Measurements from ENCODE around the gene LRRC2.
"Not testable (repeated sequence)": the region's sequence is repeated elsewhere in the genome, so short reads cannot be mapped to it uniquely, and the experiment has no call there.

DNA sequence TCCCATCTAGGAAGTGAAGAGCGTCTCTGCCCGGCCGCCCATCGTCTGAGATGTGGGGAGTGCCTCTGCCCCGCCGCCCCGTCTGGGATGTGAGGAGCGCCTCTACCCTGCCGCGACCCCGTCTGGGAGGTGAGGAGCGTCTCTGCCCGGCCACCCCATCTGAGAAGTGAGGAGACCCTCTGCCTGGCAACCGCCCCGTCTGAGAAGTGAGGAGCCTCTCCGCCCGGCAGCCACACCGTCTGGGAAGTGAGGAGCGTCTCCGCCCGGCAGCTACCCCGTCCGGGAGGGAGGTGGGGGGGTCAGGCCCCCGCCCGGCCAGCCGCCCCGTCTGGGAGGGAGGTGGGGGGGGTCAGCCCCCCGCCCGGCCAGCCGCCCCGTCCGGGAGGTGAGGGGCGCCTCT, 71.6 kb downstream of the LRRC2 start:
- TF ChIP-seq, protein P1, sequence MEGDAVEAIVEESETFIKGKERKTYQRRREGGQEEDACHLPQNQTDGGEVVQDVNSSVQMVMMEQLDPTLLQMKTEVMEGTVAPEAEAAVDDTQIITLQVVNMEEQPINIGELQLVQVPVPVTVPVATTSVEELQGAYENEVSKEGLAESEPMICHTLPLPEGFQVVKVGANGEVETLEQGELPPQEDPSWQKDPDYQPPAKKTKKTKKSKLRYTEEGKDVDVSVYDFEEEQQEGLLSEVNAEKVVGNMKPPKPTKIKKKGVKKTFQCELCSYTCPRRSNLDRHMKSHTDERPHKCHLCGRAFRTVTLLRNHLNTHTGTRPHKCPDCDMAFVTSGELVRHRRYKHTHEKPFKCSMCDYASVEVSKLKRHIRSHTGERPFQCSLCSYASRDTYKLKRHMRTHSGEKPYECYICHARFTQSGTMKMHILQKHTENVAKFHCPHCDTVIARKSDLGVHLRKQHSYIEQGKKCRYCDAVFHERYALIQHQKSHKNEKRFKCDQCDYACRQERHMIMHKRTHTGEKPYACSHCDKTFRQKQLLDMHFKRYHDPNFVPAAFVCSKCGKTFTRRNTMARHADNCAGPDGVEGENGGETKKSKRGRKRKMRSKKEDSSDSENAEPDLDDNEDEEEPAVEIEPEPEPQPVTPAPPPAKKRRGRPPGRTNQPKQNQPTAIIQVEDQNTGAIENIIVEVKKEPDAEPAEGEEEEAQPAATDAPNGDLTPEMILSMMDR (IDR thresholded peaks at IDR 0.05): not testable (repeated sequence)
- TF ChIP-seq POLR2A, EP300 (IDR thresholded peaks at IDR 0.05): not testable (repeated sequence)
